Ascending aorta (tissue), 2 donors: ENCODE measurements around the gene INHBC. TPM values are rescaled to one million over a fixed set of nuclear protein-coding genes. Genes with fewer than 3 reads are reported as not detected.

Experiments used
- DNase-seq, 2 donors: peaks; one replicate each; pipeline ENCODE4 v3.0.0-alpha.2; 2019; ENCODE audit warnings: low spot score in 2 of 2
- H3K27ac ChIP-seq, 2 donors: fragments of 200-600 bp; sonication (generic); one replicate each; pipeline ENCODE4 v1.5.1; 2016 to 2017; ENCODE audit warnings: mild to moderate bottlenecking in 1 of 2
- H3K27me3 ChIP-seq: fragments of 200-600 bp; sonication (generic); one replicate; pipeline ENCODE4 v1.5.1; 2017
- H3K36me3 ChIP-seq, 2 donors: fragments of 200-600 bp; sonication (generic); one replicate each; pipeline ENCODE4 v1.5.1; 2016
- H3K4me1 ChIP-seq, 2 donors: fragments of 200-600 bp; sonication (generic); one replicate each; pipeline ENCODE4 v1.5.1; 2016 to 2017; ENCODE audit warnings: mild to moderate bottlenecking in 1 of 2
- H3K4me3 ChIP-seq, 2 donors: fragments of 200-600 bp; sonication (generic); one replicate each; pipeline ENCODE4 v1.5.1; 2016 to 2017; ENCODE audit warnings: mild to moderate bottlenecking in 1 of 2
- H3K9me3 ChIP-seq, 2 donors: fragments of 200-600 bp; sonication (generic); one replicate each; pipeline ENCODE4 v1.5.1; 2016
- CTCF ChIP-seq, 3 experiments: fragments of 200-600 bp in 2 of 3; fragments of 450-650 bp in 1 of 3; sonication (generic) in 2 of 3; IDR thresholded peaks; one replicate each; pipeline ENCODE4 v1.5.1; 2016 to 2019; ENCODE audit warnings: antibody characterized with exemption in 3 of 3, mild to moderate bottlenecking in 1 of 3, moderate library complexity in 1 of 3
- intact Hi-C: fragments of 100-400 bp; cut with DNase I; formaldehyde crosslinking; loops from one replicate; pipeline ENCODE4 v1.15.1; 2023
- total RNA-seq: library from RNA; depleted of rRNA; stranded (reverse); fragments of >200 nt; gene quantifications from one replicate; pipeline ENCODE4 v1.1.0, GENCODE V29; 2016

The INHBC gene, protein sequence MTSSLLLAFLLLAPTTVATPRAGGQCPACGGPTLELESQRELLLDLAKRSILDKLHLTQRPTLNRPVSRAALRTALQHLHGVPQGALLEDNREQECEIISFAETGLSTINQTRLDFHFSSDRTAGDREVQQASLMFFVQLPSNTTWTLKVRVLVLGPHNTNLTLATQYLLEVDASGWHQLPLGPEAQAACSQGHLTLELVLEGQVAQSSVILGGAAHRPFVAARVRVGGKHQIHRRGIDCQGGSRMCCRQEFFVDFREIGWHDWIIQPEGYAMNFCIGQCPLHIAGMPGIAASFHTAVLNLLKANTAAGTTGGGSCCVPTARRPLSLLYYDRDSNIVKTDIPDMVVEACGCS
- not detected for total RNA-seq

DNA sequence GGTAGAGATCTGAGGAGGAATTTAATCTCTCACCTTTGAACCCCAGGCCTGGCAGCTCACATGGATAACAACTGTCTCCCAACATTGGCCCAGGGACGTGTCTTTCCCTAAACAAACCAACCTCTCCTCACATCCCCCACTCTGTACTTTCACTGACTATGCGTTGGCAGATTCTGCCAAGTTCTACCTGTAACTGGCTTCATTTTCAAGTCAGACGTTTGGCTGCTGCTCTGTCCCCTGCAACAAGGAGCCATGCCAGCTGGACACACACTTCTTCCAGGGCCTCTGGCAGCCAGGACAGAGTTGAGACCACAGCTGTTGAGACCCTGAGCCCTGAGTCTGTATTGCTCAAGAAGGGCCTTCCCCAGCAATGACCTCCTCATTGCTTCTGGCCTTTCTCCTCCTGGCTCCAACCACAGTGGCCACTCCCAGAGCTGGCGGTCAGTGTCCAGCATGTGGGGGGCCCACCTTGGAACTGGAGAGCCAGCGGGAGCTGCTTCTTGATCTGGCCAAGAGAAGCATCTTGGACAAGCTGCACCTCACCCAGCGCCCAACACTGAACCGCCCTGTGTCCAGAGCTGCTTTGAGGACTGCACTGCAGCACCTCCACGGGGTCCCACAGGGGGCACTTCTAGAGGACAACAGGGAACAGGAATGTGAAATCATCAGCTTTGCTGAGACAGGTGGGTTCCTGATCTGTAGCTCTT, at the start of gene INHBC:
Gene INHBC, plus strand, starts transcription at position 268 of the 707 bp plus-strand sequence. Its CDS starts 103 bp downstream, at position 371.
- H3K4me1 ChIP-seq, result peaks cover under 1 to 6% of the 10 kb centered on the region in 2 donors
- no peaks in the 10 kb centered on the region for H3K27me3 ChIP-seq
- H3K4me3 ChIP-seq, result no peak within 1 kb of the TSS
- H3K27ac ChIP-seq, result no peak within 1 kb of the TSS
- H3K9me3 ChIP-seq, result no peaks in the 10 kb centered on the region
- DNase-seq, result no peak
- intact Hi-C loops, result no loop called here
- H3K36me3 ChIP-seq, result no peaks in the 10 kb centered on the region
- TF ChIP-seq CTCF (IDR thresholded peaks at IDR 0.05), result no peak

DNA sequence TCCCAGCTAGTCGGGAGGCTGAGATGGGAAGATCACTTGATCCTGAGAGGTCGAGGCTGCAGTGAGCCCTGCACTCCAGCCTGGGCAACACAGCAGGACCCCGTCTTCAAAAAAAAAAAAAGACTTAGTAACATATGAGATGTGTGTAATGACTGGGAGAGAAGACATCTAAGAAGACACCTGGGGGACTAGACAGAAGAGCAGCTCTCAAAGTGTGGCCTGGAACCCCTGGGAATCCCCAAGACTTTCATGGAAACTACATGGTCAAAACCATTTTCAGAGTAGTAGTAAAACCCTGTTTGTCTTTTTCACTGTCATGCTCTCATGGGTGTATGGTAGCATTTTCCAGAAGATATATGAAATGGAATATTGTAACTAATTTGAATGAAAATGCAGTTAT, 49.0 kb upstream of the INHBC start:
- no peak for TF ChIP-seq CTCF (IDR thresholded peaks at IDR 0.05)
- H3K4me1 ChIP-seq, result peaks cover 0 to 6% of the 10 kb centered on the region in 2 donors
- H3K4me3 ChIP-seq, result no peak overlapping the region
- no peaks in the 10 kb centered on the region for H3K36me3 ChIP-seq
- H3K9me3 ChIP-seq, result no peaks in the 10 kb centered on the region
- intact Hi-C loops, result no loop called here
- no peak overlapping the region for H3K27ac ChIP-seq
- H3K27me3 ChIP-seq, result no peaks in the 10 kb centered on the region
- no peak for DNase-seq

GRCh38 chr12:57386187-57386720, 48.3 kb upstream of the INHBC start:
- intact Hi-C loops, result no loop called here
- Histone ChIP-seq H3K4me3 (no peak overlapping the region), H3K27me3 (no peaks in the 10 kb centered on the region), H3K4me1 (peaks cover 0 to 6% of the 10 kb centered on the region in 2 donors), H3K9me3 (no peaks in the 10 kb centered on the region), H3K27ac (no peak overlapping the region), H3K36me3 (no peaks in the 10 kb centered on the region)
- no peak for DNase-seq
- TF ChIP-seq CTCF (IDR thresholded peaks at IDR 0.05), result no peak

- peaks cover 0 to 6% of the 10 kb centered on the region in 2 donors for H3K4me1 ChIP-seq
- intact Hi-C loops, result no loop called here
- TF ChIP-seq CTCF (IDR thresholded peaks at IDR 0.05), result no peak
- H3K27me3 ChIP-seq, result no peaks in the 10 kb centered on the region
- H3K9me3 ChIP-seq, result no peaks in the 10 kb centered on the region
- no peak for DNase-seq
- no peak overlapping the region for H3K4me3 ChIP-seq
- no peak overlapping the region for H3K27ac ChIP-seq
- no peaks in the 10 kb centered on the region for H3K36me3 ChIP-seq
These were observed 46.2 kb upstream of the INHBC start for GRCh38 chr12:57388425-57388824.

- Histone ChIP-seq H3K4me3 (no peak overlapping the region), H3K9me3 (no peaks in the 10 kb centered on the region), H3K36me3 (peaks cover 1 to 6% of the 10 kb centered on the region in 2 donors), H3K27me3 (no peaks in the 10 kb centered on the region), H3K4me1 (peaks cover 0 to 6% of the 10 kb centered on the region in 2 donors), H3K27ac (no peak overlapping the region)
- intact Hi-C loops, result no loop called here
- no peak for TF ChIP-seq CTCF (IDR thresholded peaks at IDR 0.05)
- DNase-seq, result no peak
These were observed 45.6 kb upstream of the INHBC start for GRCh38 chr12:57389033-57389432.
